AG10803 (cell line): ENCODE data around the gene GAP43.

Experiments used
- DNase-seq: peaks from one replicate; pipeline ENCODE4 v3.0.0; 2010; ENCODE audit warnings: low read depth
- H3K4me3 ChIP-seq: 2 replicates; pipeline ENCODE4 v1.5.1; 2011; ENCODE audit warnings: mild to moderate bottlenecking, low read length, control low read depth
- CTCF ChIP-seq: conservative IDR thresholded peaks from 2 replicates; pipeline ENCODE4 v1.5.1; 2011; ENCODE audit warnings: mild to moderate bottlenecking, low read length, control low read depth, inconsistent platforms

Gene GAP43

GRCh38 chr3:115627180-115628074 lies 4.1 kb downstream of the GAP43 start:
- no peak for TF ChIP-seq CTCF
- H3K4me3 ChIP-seq, result no peak overlapping the region
- no peak for DNase-seq

- no peak for TF ChIP-seq CTCF
- DNase-seq, result no peak
- H3K4me3 ChIP-seq, result no peak overlapping the region
These were observed 4.7 kb downstream of the GAP43 start for GRCh38 chr3:115628075-115628412.

- no peak overlapping the region for H3K4me3 ChIP-seq
- no peak for TF ChIP-seq CTCF
- no peak for DNase-seq
These were observed 7.5 kb downstream of the GAP43 start for GRCh38 chr3:115630850-115631249.

- TF ChIP-seq CTCF, result no peak
- no peak for DNase-seq
- H3K4me3 ChIP-seq, result no peak overlapping the region
These were observed 8.7 kb downstream of the GAP43 start for GRCh38 chr3:115632026-115632425.

DNA sequence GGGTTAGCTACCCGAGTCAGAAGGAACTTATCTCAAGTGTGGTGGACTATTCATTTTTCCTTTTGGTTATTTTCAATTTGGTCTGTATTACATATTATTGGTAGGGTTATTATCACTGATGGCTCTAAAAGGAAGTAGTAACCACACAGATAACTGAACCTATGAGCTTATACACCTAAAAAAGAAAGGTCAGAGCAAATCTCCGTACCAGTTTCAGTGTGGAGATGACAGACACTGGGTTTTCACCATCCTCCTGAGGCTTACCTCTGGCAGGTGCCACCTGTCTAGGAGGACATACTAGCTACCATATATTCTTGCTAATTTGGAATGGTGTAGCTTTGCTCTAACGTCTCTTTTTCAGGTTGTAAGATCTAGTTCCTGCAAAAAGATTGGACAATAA lies 10.2 kb downstream of the GAP43 start:
- TF ChIP-seq CTCF, result no peak

GRCh38 chr3:115634052-115634451 lies 10.7 kb downstream of the GAP43 start:
- no peak for DNase-seq
- TF ChIP-seq CTCF, result no peak
- no peak overlapping the region for H3K4me3 ChIP-seq

More for the DNA sequence above, 10.2 kb downstream of the GAP43 start:
- H3K4me3 ChIP-seq, result no peak overlapping the region
- DNase-seq, result no peak

DNA sequence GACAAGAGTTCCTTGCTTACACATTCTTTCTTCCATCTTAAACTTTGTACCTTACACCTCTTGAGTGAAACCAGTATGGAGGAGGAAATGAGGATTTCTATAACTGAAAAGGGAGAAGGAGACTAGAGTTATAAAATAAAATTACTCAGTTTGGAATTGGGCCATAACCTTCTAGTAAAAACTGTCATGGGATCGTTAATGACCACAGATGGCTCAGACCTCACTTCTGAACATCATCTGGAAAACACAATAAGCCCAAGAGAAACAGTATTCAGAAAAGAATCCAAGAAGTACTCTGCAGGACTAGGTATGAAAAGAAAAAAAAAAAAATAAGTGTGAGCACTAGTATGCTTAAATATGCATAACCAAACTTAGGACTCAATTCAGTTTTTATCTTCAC lies 12.1 kb downstream of the GAP43 start:
- H3K4me3 ChIP-seq, result no peak overlapping the region
- DNase-seq, result no peak
- no peak for TF ChIP-seq CTCF
